ES-I3 (cell line): ENCODE results near the gene CDH15.
"Not testable (repeated sequence)": the region's sequence is repeated elsewhere in the genome, so short reads cannot be mapped to it uniquely, and the experiment has no call there.

ENCODE experiments used
- H3K36me3 ChIP-seq: 2 replicates; pipeline ENCODE4 v1.6.1; 2013; ENCODE audit warnings: mild to moderate bottlenecking, low read length, control low read depth, moderate library complexity; ENCODE audit not compliant: insufficient read depth
- H3K4me1 ChIP-seq: 2 replicates; pipeline ENCODE4 v1.6.1; 2013; ENCODE audit warnings: mild to moderate bottlenecking, control low read depth, low read length; ENCODE audit not compliant: insufficient read depth
- H3K9ac ChIP-seq: 2 replicates; pipeline ENCODE4 v1.6.1; 2013; ENCODE audit warnings: low read depth, mild to moderate bottlenecking, low read length, moderate library complexity
- H3K9me3 ChIP-seq: 2 replicates; pipeline ENCODE4 v1.6.1; 2013; ENCODE audit warnings: mild to moderate bottlenecking, low read length, moderate library complexity; ENCODE audit not compliant: control insufficient read depth, insufficient read depth

The CDH15 gene

DNA sequence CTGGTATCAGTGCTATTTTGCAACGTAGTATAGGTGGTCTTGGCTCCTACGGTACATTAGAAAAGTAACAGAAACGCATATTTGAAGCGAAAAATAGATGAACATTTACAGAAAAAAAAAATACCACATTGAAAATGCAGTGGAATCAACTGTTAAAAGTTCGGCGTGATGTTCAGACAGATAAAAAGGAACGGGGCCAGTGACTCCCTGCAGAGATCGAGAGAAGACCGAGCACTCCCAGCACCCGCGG, 45.5 kb downstream of the CDH15 start:
- no peaks in the 10 kb centered on the region for H3K9me3 ChIP-seq
- peak overlapping the region; percentile 78 for H3K9ac ChIP-seq
- no peaks in the 10 kb centered on the region for H3K4me1 ChIP-seq

DNA sequence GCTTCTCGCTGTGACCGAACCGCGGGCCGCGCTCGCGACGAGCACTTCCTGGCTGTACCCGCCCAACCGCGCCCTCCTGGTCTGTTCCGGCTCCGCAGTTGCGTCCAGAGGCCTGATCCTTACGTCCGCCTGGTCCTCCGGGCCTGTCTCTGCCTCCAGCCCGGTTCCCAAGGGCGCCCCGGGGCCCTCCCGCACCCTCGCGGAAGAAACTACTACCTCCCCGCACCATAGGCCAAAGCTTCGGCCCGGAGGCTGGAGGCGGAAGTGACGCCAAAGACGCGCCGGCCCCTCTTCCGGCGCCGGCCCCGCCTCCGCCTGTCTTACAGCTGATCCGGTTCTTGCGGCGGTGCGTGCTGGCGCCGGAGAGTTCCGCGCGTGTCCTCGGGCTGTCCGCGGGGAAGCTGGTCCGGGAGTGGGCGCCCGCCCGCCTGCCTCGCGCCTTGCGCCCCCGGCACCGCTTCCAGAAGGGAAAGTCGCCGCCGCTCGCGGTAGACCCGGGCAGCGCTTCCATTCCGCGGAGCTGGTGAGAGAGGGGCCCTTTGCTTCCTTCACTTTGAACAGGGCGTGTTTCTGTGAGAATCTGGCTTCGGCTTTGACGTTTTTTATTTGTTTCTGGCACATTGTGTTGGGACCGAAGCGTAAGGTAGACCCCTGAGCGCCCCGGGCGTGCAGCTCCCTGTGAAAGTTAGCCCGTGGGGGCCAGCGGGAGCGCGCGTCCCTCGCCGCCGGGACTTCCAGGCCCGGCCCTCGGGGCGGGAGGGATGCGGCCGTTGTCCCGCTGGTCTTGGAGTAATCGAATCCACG, 46.0 kb downstream of the CDH15 start, which contains the start of gene ZNF778:
TSS of gene ZNF778 (plus strand) at position 316 of the 804 bp plus-strand sequence. CDS start 3,425 bp downstream, outside the sequence.
- H3K9ac ChIP-seq = peak within 1 kb of the TSS; percentile 78
- H3K4me1 ChIP-seq = no peaks in the 10 kb centered on the region

More for the DNA sequence above, 45.5 kb downstream of the CDH15 start:
- H3K36me3 ChIP-seq = peaks cover 8% of the 10 kb centered on the region

DNA sequence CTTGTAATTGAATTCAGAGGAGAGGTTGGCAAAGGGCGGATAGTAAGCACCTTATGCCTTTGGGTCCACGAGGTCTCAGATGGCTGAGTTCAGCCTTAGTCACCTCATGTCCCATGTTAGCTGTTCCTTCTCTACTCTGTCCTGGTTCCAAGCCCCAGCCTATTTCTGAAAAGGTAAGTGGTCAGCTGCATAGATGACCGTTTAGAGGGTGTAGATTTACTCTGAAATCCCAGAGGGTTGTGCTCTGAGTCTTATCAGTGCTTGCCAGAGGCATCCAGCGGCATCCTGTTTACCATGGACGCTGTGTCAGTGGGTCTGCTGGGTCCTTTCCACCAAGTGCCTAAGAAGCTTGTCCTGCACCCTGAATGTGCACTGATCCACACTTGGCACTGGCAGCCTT, 47.8 kb downstream of the CDH15 start:
- Histone ChIP-seq H3K36me3 (peaks cover 8% of the 10 kb centered on the region), H3K4me1 (no peaks in the 10 kb centered on the region), H3K9me3 (no peaks in the 10 kb centered on the region), H3K9ac (no peak overlapping the region)

More for the DNA sequence above, 46.0 kb downstream of the CDH15 start, which contains the start of gene ZNF778:
- Histone ChIP-seq H3K9me3 (no peaks in the 10 kb centered on the region), H3K36me3 (peaks cover 8% of the 10 kb centered on the region)

DNA sequence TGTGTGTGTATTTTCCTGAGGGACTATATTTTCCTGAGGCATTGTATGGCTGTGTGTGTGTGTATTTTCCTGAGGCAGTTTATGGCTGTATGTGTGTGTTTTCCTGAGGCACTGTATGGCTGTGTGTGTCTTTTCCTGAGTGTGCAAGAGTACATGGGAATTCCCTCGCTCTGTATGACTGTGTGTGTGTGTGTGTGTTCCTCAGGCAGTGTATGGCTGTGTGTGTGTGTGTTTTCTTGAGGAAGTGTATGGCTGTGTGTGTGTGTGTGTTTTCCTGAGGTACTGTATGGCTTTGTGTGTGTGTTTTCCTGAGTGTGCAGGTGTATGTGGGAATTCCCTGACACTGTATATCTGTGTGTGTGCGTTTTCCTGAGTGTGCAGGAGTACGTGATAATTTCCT, 50.1 kb downstream of the CDH15 start:
- Histone ChIP-seq H3K4me1 (no peaks in the 10 kb centered on the region), H3K36me3 (peaks cover 11% of the 10 kb centered on the region), H3K9ac (no peak overlapping the region), H3K9me3 (0 out of 2 replicates have a peak, but pooled peaks cover 3% of the 10 kb centered on the region)

DNA sequence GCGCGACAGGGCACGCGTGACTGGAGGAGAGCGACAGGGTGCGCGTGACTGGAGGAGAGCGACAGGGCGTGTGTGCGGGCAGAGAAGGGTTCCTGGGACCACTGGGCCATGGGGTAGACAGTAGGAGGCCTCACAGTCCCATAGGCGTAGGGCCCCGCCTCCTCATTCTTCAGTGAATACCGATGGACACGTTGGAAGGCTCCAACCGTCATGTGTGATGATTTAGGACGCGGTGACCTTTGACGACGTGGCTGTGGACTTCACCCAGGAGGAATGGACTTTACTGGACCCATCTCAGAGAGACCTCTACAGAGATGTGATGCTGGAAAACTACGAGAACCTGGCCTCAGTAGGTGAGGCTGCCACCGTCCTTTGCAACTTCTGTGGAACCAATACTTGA, 51.4 kb downstream of the CDH15 start:
- peaks cover 24% of the 10 kb centered on the region for H3K36me3 ChIP-seq

DNA sequence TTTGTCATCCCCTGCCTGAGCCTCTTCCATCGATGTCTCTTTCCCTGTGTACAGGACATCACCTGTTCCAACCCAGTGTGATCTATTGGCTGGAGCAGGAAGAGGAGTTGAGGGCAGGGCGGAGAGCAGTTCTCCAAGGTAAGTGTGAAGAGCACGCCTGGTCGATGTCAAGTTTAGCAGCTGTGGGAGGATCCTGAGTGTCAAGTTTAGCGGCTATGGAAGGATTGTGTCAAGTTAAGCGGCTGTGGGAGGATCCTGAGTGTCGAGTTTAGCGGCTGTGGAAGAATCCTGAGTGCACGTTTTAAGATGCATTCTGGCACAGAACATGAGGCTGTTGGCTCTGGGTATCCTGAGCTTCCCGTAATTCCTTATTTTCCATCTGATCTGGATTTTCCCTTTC, 53.1 kb downstream of the CDH15 start:
- peaks cover 32% of the 10 kb centered on the region for H3K36me3 ChIP-seq
- H3K9me3 ChIP-seq = peaks cover 17% of the 10 kb centered on the region; the same call in 1 of the 2 replicates
- H3K4me1 ChIP-seq = no peaks in the 10 kb centered on the region
- H3K9ac ChIP-seq = no peak overlapping the region

More for the DNA sequence above, 51.4 kb downstream of the CDH15 start:
- no peak overlapping the region for H3K9ac ChIP-seq
- H3K4me1 ChIP-seq = no peaks in the 10 kb centered on the region
- peaks cover 9% of the 10 kb centered on the region; the same call in 1 of the 2 replicates for H3K9me3 ChIP-seq

DNA sequence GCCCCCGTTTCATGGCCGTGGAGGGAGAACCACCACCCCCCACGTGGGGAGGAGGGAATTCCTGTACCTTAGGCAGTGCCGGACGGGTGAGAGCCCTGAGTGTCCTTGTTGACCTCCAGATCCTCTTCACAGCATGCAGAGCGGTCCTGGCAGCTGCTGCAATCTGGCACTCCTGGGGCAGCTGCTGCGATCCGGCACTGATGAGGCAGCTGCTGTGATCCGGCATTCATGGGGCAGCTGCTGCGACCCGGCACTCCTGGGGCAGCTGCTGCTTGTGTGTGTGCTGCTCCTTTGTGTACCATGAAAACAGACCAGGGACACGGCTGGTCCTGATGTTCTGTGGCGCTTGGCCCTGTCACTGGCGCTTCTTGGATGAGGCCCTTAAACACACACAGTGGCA, 58.7 kb downstream of the CDH15 start:
- H3K4me1 ChIP-seq = no peaks in the 10 kb centered on the region
- H3K9ac ChIP-seq = no peak overlapping the region
- H3K36me3 ChIP-seq = peaks cover 43% of the 10 kb centered on the region
- H3K9me3 ChIP-seq = peaks cover 21% of the 10 kb centered on the region; the same call in 1 of the 2 replicates

DNA sequence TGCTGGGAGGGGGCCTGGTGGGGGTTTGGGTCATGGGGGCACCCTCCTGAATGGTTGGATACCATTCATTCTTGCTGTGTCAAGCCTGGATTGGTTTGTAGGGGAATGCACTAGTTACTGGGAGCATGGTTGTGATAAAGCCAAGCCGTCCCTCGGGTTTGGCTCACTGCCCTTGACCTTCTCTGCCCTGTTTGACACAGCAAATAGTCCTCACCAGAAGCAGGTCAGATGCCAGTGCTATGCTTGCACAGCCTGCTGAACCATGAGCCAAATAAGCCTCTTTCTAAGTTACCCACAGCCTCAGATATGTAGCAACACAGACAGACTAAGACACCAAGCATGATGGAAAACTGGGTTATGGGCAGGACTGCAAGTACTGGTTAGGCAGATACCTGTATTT, 60.6 kb downstream of the CDH15 start:
- no peaks in the 10 kb centered on the region for H3K4me1 ChIP-seq
- H3K9me3 ChIP-seq = peaks cover 17% of the 10 kb centered on the region
- H3K9ac ChIP-seq = no peak overlapping the region
- peaks cover 34% of the 10 kb centered on the region for H3K36me3 ChIP-seq

DNA sequence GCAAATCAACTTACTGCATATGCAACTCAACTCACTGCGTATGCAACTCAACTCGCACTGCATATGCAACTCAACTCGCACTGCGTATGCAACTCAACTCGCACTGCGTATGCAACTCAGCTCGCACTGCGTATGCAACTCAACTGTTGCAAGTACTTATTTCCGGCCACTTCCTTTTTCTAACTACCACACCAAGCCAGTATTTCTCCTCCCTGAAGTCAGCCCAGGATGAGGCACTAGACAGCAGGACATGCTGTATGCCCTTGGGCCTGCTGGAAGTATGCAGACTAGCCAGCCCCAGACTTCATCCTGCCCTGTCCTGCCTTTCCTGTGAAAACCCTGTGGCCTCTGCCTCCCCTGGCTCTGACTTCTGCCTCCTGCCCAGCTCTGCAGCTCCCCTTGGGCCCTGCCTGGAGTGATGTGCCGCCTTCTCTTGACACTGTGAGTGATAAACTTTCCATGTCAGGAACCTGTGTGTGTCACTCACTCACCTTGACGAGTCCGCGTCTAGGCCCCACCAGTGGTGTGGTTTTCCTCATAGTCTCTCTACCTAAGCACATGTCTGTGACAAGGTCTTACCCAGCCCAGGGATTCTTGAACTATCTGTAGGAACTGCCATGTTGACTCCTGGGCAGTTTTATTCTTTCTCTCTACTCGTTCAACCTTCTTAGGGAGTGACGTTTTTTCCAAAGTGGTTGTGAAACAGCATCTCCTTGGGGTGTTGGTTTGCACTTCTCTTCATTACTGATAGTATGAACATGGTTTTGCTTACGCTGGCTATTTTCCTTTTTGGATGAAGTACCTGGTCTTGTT, 62.3 kb downstream of the CDH15 start:
- Histone ChIP-seq H3K36me3 (peaks cover 18% of the 10 kb centered on the region), H3K9ac (no peak overlapping the region)

DNA sequence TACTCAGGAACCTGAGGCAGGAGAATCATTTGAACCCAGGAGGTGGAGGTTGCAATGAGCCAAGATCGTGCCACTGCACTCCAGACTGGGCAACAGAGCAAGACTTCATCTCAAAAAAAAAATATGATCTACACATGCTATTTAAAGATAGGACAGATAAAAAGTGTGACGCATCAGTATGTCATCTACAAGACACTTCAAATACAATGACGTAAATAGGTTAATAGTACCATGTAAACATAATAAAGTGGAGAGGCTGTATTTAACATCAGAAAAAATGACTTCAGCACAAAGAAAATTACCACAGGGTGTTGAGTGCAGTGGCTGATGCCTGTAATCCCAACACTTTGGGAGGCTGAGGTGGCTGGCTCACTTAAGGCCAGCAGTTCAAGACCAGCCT, 66.2 kb downstream of the CDH15 start:
- Histone ChIP-seq H3K36me3 (no peaks in the 10 kb centered on the region; the same call in 1 of the 2 replicates), H3K4me1 (no peaks in the 10 kb centered on the region), H3K9ac (no peak overlapping the region), H3K9me3 (no peaks in the 10 kb centered on the region; the same call in none of the 2 replicates)

More for the DNA sequence above, 62.3 kb downstream of the CDH15 start:
- Histone ChIP-seq H3K9me3 (peaks cover 4% of the 10 kb centered on the region), H3K4me1 (no peaks in the 10 kb centered on the region)

DNA sequence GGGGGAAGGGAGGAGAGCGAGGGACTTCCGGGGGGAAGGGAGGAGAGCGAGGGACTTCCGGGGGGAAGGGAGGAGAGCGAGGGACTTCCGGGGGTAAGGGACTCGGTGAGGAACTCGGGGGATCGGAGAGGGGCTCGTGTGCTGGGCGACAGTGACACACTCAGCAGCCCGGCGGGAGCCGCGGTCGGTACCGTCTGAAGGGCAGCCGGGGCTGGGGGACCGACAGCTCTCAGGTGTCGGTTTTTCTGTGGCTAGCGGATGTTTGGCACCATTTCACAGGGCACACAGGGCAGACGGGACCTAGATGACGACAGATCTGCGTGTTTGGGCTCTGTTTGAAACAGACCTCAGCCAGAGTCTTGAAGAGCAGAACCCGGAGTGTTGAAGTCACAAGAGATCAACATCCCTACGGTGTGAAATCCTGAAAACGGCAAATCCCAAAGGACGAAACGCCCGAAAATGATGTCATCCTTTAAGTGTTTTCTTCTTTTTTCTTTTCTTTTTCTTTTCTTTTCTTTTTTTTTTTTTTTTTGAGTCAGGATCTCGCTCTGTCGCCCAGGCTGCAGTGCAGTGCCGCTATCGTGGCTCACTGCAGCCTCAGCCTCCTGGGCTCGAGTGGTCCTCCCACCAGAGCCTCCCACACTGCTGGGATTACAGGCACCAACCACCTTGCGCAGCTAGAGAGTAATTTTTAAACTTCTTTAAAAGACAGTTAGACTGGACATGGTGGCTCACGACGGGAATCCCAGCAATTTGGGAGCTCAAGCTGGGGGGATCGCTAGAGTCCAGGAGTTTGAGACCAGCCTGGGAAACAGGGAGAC, 69.8 kb downstream of the CDH15 start:
- no peaks in the 10 kb centered on the region; the same call in 1 of the 2 replicates for H3K9me3 ChIP-seq
- peak overlapping the region; percentile 100 for H3K9ac ChIP-seq
- no peaks in the 10 kb centered on the region for H3K4me1 ChIP-seq

DNA sequence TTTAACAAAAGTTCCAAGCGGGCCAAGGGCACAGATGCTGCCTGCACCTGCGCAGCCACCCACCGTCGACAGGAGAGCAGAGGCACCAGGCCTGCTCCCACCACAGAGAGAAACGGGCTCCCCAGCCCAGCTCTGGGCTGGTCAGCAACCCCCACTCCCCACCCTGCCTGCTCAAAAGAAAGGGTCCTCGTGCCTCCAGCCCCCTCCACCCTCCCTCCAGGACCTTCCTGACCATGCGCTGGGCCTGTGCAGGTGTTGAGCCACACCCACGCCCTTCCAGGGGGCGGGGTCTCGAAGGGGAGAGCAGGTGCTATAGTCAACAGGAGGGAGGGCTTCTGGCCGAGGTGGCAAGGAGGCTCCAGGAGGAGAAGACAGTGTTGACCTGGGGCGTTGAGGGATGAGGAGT, 71.2 kb downstream of the CDH15 start:
- H3K4me1 ChIP-seq = no peaks in the 10 kb centered on the region
- no peak overlapping the region for H3K9ac ChIP-seq
- no peaks in the 10 kb centered on the region for H3K36me3 ChIP-seq
- no peaks in the 10 kb centered on the region; the same call in 1 of the 2 replicates for H3K9me3 ChIP-seq

More for the DNA sequence above, 69.8 kb downstream of the CDH15 start:
- H3K36me3 ChIP-seq = no peaks in the 10 kb centered on the region

DNA sequence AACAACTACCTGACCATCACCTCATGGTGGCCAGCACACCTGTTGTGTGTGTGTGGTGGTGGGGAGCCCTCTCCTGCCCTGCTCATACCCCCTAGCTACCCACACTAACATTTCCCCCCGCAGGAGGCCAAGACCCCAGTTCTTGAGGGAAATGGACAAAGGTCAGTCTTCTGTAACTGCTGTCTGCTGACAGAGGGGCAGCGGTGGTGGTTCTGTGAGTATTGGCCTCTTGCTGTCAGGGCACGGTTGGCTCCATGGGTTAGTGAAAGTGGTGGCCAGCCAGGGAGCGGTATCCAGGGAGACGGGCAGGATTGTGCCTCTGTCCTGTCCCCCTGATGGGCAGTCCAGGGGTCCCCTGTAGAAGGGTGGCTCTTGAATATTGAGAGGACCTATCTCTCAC, 72.1 kb downstream of the CDH15 start:
- Histone ChIP-seq H3K4me1 (no peaks in the 10 kb centered on the region), H3K9me3 (no peaks in the 10 kb centered on the region; the same call in 1 of the 2 replicates), H3K36me3 (no peaks in the 10 kb centered on the region), H3K9ac (no peak overlapping the region)

DNA sequence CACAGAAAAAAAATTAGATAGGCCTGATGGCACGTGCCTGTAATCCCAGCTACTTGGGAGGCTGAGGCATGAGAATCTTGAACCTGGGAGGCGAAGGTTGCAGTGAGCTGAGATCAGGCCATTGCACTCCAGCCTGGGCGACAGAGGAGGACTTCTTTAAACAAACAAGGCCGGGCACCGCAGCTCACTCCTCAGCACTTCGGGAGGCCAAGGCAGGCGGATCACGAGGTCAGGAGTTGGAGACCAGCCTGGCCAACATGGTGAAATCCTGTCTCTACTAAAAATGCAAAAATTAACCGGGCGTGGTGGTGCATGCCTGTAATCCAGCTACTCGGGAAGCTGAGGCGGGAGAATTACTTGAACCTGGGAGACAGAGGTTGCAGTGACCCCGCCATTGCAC, 72.7 kb downstream of the CDH15 start:
- not testable (repeated sequence) for H3K9me3 ChIP-seq, H3K9ac ChIP-seq, H3K36me3 ChIP-seq, H3K4me1 ChIP-seq
